ENCODE results near the gene ZNF562. TPM values are rescaled to one million over a fixed set of nuclear protein-coding genes. Genes with fewer than 3 reads are reported as not detected.

The ZNF562 gene
- total and polyA plus RNA-seq, 5 experiments from 2014 or later = 1.6 to 29.5 (median 4.8) TPM

Other genes starting within 250 kb of the ZNF562 start
- 100 to 1,000 TPM; 140 to 147 TPM for gene ZNF266, start 239.5 kb downstream of the ZNF562 start, total RNA-seq
- gene ZNF266, start 239.5 kb downstream of the ZNF562 start, polyA plus RNA-seq = 10 to 100 TPM; 15.5 to 18.8 (median 17.7) TPM
- gene ZNF560, start 176.5 kb downstream of the ZNF562 start, total RNA-seq = not detected
- gene ZNF560, start 176.5 kb downstream of the ZNF562 start, polyA plus RNA-seq = not detected
- 10 to 100 TPM; 24.4 to 27.3 TPM for gene ZNF426, start 136.5 kb downstream of the ZNF562 start, total RNA-seq
- 10 to 100 TPM; 15.8 to 18.4 (median 17.4) TPM for gene ZNF426, start 136.5 kb downstream of the ZNF562 start, polyA plus RNA-seq
- 10 to 100 TPM; 63.0 to 66.0 TPM for gene ZNF121, start 90.6 kb downstream of the ZNF562 start, total RNA-seq
- gene ZNF121, start 90.6 kb downstream of the ZNF562 start, polyA plus RNA-seq = 1 to 10 TPM; 1.9 to 3.7 (median 3.5) TPM
- gene ZNF561, start 53.9 kb downstream of the ZNF562 start, total RNA-seq = 10 to 100 TPM; 77.1 to 78.4 TPM
- gene ZNF561, start 53.9 kb downstream of the ZNF562 start, polyA plus RNA-seq = 10 to 100 TPM; 12.2 to 16.3 (median 14.7) TPM
- 10 to 100 TPM; 29.5 to 34.0 TPM for gene ZNF846, start 93.6 kb upstream of the ZNF562 start, total RNA-seq
- gene ZNF846, start 93.6 kb upstream of the ZNF562 start, polyA plus RNA-seq = 10 to 100 TPM in 1 of 3 donors, 1 to 10 TPM in 2; 6.0 to 10.6 (median 9.5) TPM
- gene FBXL12, start 144.0 kb upstream of the ZNF562 start, total RNA-seq = 10 to 100 TPM; 38.0 to 42.1 TPM
- 10 to 100 TPM in 1 of 3 donors, 1 to 10 TPM in 2; 8.3 to 15.6 (median 8.5) TPM for gene FBXL12, start 144.0 kb upstream of the ZNF562 start, polyA plus RNA-seq
- gene UBL5, start 152.8 kb upstream of the ZNF562 start, total RNA-seq = 100 to 1,000 TPM; 222 to 232 TPM
- gene UBL5, start 152.8 kb upstream of the ZNF562 start, polyA plus RNA-seq = 100 to 1,000 TPM; 694 to 819 (median 701) TPM
- 10 to 100 TPM; 63.3 to 65.6 TPM for gene PIN1, start 160.2 kb upstream of the ZNF562 start, total RNA-seq
- gene PIN1, start 160.2 kb upstream of the ZNF562 start, polyA plus RNA-seq = 100 to 1,000 TPM in 1 of 3 donors, 10 to 100 TPM in 2; 85.3 to 126 (median 95.8) TPM

All from naive thymus-derived CD8-positive, alpha-beta T cell (primary cell).